GM12891 (cell line): ENCODE results near the gene SLC17A5.

Experiments
- PAX5 ChIP-seq: IDR thresholded peaks from 2 replicates; pipeline ENCODE4 v1.6.1; 2011; ENCODE audit warnings: low read length, moderate library complexity, mild to moderate bottlenecking; ENCODE audit not compliant: insufficient read depth, severe bottlenecking
- POLR2A ChIP-seq: IDR thresholded peaks from 2 replicates; pipeline ENCODE4 v1.6.1; 2011; ENCODE audit warnings: low read depth, low read length, control low read depth
- POLR2AphosphoS5 ChIP-seq: IDR thresholded peaks from 2 replicates; pipeline ENCODE4 v1.6.1; 2011; ENCODE audit warnings: low read depth, low read length, control low read depth
- SPI1 ChIP-seq: IDR thresholded peaks from 2 replicates; pipeline ENCODE4 v1.6.1; 2011; ENCODE audit warnings: low read depth, low read length, control low read depth
- TAF1 ChIP-seq: IDR thresholded peaks from 2 replicates; pipeline ENCODE4 v1.6.1; 2011; ENCODE audit warnings: low read depth, low read length, control low read depth

- TF ChIP-seq POLR2A (no peak), POLR2AphosphoS5 (no peak), PAX5 (no peak), SPI1 (no peak), TAF1 (no peak)
Measured at GRCh38 chr6:73666393-73666792, 12.6 kb upstream of the SLC17A5 start.
